ENCODE results near the gene VDAC2. TPM values are rescaled to one million over a fixed set of nuclear protein-coding genes. Genes with fewer than 3 reads are reported as not detected.

Gene VDAC2
- total RNA-seq, 1 experiment from 2014 or later, result 303 TPM

- TF ChIP-seq CTCF (IDR thresholded peaks at IDR 0.05; ENCODE audit: unreplicated experiment), result no peak
- intact Hi-C loops (cut with micrococcal nuclease), result no loop called here
- POLR2A ChIA-PET, result interaction anchor here (0.6 to 2.9 kb wide), 7 partner anchors 9 to 154 kb away, joined by 3 to 8 read pairs (median 5); no protein-coding TSS in a partner anchor
- Mint-ChIP-seq H3K4me1 (ENCODE audit: insufficient read depth, unreplicated experiment) (peaks cover 31% of the 10 kb centered on the region), H3K4me3 (ENCODE audit: unreplicated experiment) (no peak overlapping the region), H3K36me3 (ENCODE audit: insufficient read depth, unreplicated experiment) (no peaks in the 10 kb centered on the region), H3K9me3 (ENCODE audit: unreplicated experiment) (no peaks in the 10 kb centered on the region), H3K27me3 (ENCODE audit: insufficient read depth, unreplicated experiment) (no peaks in the 10 kb centered on the region), H3K27ac (ENCODE audit: low read depth, unreplicated experiment) (no peak overlapping the region)
- DNase-seq (ENCODE audit: unreplicated experiment), result no peak
- CTCF ChIA-PET, result interaction anchor here (0.6 to 2.0 kb wide), 9 partner anchors 8 to 1004 kb away, joined by 3 to 8 read pairs (median 4); no protein-coding TSS in a partner anchor
- no TSS peak for BruUV-seq (replicated peaks)
These were observed 35.9 kb downstream of the VDAC2 start for GRCh38 chr10:75246506-75246905.

- Mint-ChIP-seq H3K4me1 (ENCODE audit: insufficient read depth, unreplicated experiment) (peaks cover 35% of the 10 kb centered on the region), H3K27me3 (ENCODE audit: insufficient read depth, unreplicated experiment) (no peaks in the 10 kb centered on the region), H3K36me3 (ENCODE audit: insufficient read depth, unreplicated experiment) (no peaks in the 10 kb centered on the region), H3K4me3 (ENCODE audit: unreplicated experiment) (no peak overlapping the region), H3K9me3 (ENCODE audit: unreplicated experiment) (no peaks in the 10 kb centered on the region), H3K27ac (ENCODE audit: low read depth, unreplicated experiment) (no peak overlapping the region)
- no peak for DNase-seq (ENCODE audit: unreplicated experiment)
- POLR2A ChIA-PET, result interaction anchor here (0.6 to 2.9 kb wide), 6 partner anchors 13 to 475 kb away, joined by 3 to 8 read pairs (median 3); partner anchors contain the start of gene ZNF503
- BruUV-seq (replicated peaks), result no TSS peak
- CTCF ChIA-PET, result interaction anchor here (1.6 to 2.0 kb wide), 2 partner anchors 10 to 11 kb away, joined by 7 to 8 read pairs; no protein-coding TSS in a partner anchor
- intact Hi-C loops (cut with micrococcal nuclease), result no loop called here
- TF ChIP-seq CTCF (IDR thresholded peaks at IDR 0.05; ENCODE audit: unreplicated experiment), result no peak
These were observed 37.2 kb downstream of the VDAC2 start for GRCh38 chr10:75247797-75248196.

- no TSS peak for BruUV-seq (replicated peaks)
- H3K36me3 Mint-ChIP-seq (ENCODE audit: insufficient read depth, unreplicated experiment), result no peaks in the 10 kb centered on the region
- no peaks in the 10 kb centered on the region for H3K27me3 Mint-ChIP-seq (ENCODE audit: insufficient read depth, unreplicated experiment)
- peak; percentile 92 for DNase-seq (ENCODE audit: unreplicated experiment)
- no peak for TF ChIP-seq CTCF (IDR thresholded peaks at IDR 0.05; ENCODE audit: unreplicated experiment)
- peak overlapping the region; percentile 40 for H3K4me3 Mint-ChIP-seq (ENCODE audit: unreplicated experiment)
- peak overlapping the region; percentile 91 for H3K27ac Mint-ChIP-seq (ENCODE audit: low read depth, unreplicated experiment)
- POLR2A ChIA-PET, result interaction anchor here (0.5 to 4.3 kb wide), 9 partner anchors 12 to 1910 kb away, joined by 3 to 40 read pairs (median 3); no protein-coding TSS in a partner anchor
- peaks cover 25% of the 10 kb centered on the region for H3K4me1 Mint-ChIP-seq (ENCODE audit: insufficient read depth, unreplicated experiment)
- CTCF ChIA-PET, result interaction anchor here (0.6 to 1.0 kb wide), 3 partner anchors 15 to 972 kb away, joined by 3 read pairs; partner anchors contain the start of gene COMTD1
- H3K9me3 Mint-ChIP-seq (ENCODE audit: unreplicated experiment), result no peaks in the 10 kb centered on the region
- intact Hi-C loops (cut with micrococcal nuclease), result no loop called here
These were observed 40.3 kb downstream of the VDAC2 start for GRCh38 chr10:75250934-75251333.

- BruUV-seq (replicated peaks), result no TSS peak
- no peaks in the 10 kb centered on the region for H3K9me3 Mint-ChIP-seq (ENCODE audit: unreplicated experiment)
- peak overlapping the region; percentile 77 for H3K27ac Mint-ChIP-seq (ENCODE audit: low read depth, unreplicated experiment)
- no peak for TF ChIP-seq CTCF (IDR thresholded peaks at IDR 0.05; ENCODE audit: unreplicated experiment)
- peak; percentile 64 for DNase-seq (ENCODE audit: unreplicated experiment)
- no peaks in the 10 kb centered on the region for H3K36me3 Mint-ChIP-seq (ENCODE audit: insufficient read depth, unreplicated experiment)
- intact Hi-C loops (cut with micrococcal nuclease), result no loop called here
- H3K27me3 Mint-ChIP-seq (ENCODE audit: insufficient read depth, unreplicated experiment), result no peaks in the 10 kb centered on the region
- H3K4me3 Mint-ChIP-seq (ENCODE audit: unreplicated experiment), result no peak overlapping the region
- POLR2A ChIA-PET, result interaction anchor here (4.3 kb wide), 1 partner anchor 42 kb away, joined by 40 read pairs; no protein-coding TSS in a partner anchor
- H3K4me1 Mint-ChIP-seq (ENCODE audit: insufficient read depth, unreplicated experiment), result peaks cover 20% of the 10 kb centered on the region
- CTCF ChIA-PET, result no interaction called here
These were observed 43.0 kb downstream of the VDAC2 start for GRCh38 chr10:75253281-75254220.

Data from MCF 10A (cell line).